ENCODE results near the gene ELP4. TPM values are rescaled to one million over a fixed set of nuclear protein-coding genes. Genes with fewer than 3 reads are reported as not detected.

The ELP4 gene
- total RNA-seq, 3 donors from 2014 or later: 22.2 to 36.1 (median 24.6) TPM

GRCh38 chr11:31620434-31620833, 110.9 kb downstream of the ELP4 start:
- H3K27me3 ChIP-seq: no peaks in the 10 kb centered on the region
- no peaks in the 10 kb centered on the region for H3K4me1 ChIP-seq
- intact Hi-C loops (cut with DNase I; ENCODE audit: low total_unique reads): loop anchor here (10.0 kb wide), 1 partner anchor 594 kb away; no protein-coding TSS in a partner anchor
- no peak for DNase-seq (ENCODE audit: low spot score in 2 of 2)
- H3K9me3 ChIP-seq: no peaks in the 10 kb centered on the region
- H3K36me3 ChIP-seq: no peaks in the 10 kb centered on the region
- no peak overlapping the region for H3K27ac ChIP-seq
- TF ChIP-seq CTCF (IDR thresholded peaks at IDR 0.05) (no peak), POLR2A (IDR thresholded peaks at IDR 0.05) (no peak), POLR2AphosphoS5 (IDR thresholded peaks at IDR 0.05) (no peak)
- H3K4me3 ChIP-seq: no peak overlapping the region

DNA sequence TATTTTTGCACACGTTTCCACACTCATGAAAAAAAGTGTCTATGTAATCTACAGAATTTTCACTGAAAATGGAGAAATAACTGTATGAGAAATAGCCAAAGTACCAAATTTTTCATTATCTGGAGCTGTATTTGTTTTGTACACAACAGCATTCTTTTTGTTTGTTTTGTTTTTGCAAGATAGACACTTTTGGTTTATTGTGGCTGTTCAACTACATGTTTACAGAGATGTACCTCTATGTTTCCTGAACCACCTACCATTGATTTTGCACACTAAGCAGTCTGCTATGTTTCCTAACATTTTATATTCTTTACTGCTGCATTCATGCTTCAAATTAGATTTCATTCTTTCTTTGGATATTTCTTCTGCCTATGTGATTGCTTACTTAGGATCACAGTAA, 116.3 kb downstream of the ELP4 start:
- Histone ChIP-seq H3K4me3 (no peak overlapping the region), H3K27ac (no peak overlapping the region), H3K27me3 (no peaks in the 10 kb centered on the region), H3K36me3 (no peaks in the 10 kb centered on the region), H3K9me3 (no peaks in the 10 kb centered on the region), H3K4me1 (no peaks in the 10 kb centered on the region)
- intact Hi-C loops (cut with DNase I; ENCODE audit: low total_unique reads): loop anchor here (10.0 kb wide), 1 partner anchor 589 kb away; no protein-coding TSS in a partner anchor
- no peak for DNase-seq (ENCODE audit: low spot score in 2 of 2)
- TF ChIP-seq POLR2AphosphoS5 (IDR thresholded peaks at IDR 0.05): no peak
- no peak for TF ChIP-seq POLR2A (IDR thresholded peaks at IDR 0.05)
- TF ChIP-seq CTCF (IDR thresholded peaks at IDR 0.05): no peak

- Histone ChIP-seq H3K27me3 (no peaks in the 10 kb centered on the region), H3K4me1 (no peaks in the 10 kb centered on the region), H3K27ac (no peak overlapping the region), H3K4me3 (no peak overlapping the region), H3K36me3 (no peaks in the 10 kb centered on the region), H3K9me3 (no peaks in the 10 kb centered on the region)
- TF ChIP-seq POLR2A (IDR thresholded peaks at IDR 0.05): no peak
- TF ChIP-seq CTCF (IDR thresholded peaks at IDR 0.05): no peak
- no peak for TF ChIP-seq POLR2AphosphoS5 (IDR thresholded peaks at IDR 0.05)
- no peak for DNase-seq (ENCODE audit: low spot score in 2 of 2)
- intact Hi-C loops (cut with DNase I; ENCODE audit: low total_unique reads): loop anchor here (10.0 kb wide), 1 partner anchor 587 kb away; no protein-coding TSS in a partner anchor
These were observed 118.5 kb downstream of the ELP4 start for GRCh38 chr11:31628111-31628510.

GRCh38 chr11:31636983-31637382, 127.4 kb downstream of the ELP4 start:
- Histone ChIP-seq H3K27me3 (no peaks in the 10 kb centered on the region), H3K4me1 (no peaks in the 10 kb centered on the region), H3K9me3 (no peaks in the 10 kb centered on the region), H3K27ac (no peak overlapping the region), H3K36me3 (no peaks in the 10 kb centered on the region), H3K4me3 (no peak overlapping the region)
- TF ChIP-seq POLR2A (IDR thresholded peaks at IDR 0.05): no peak
- TF ChIP-seq POLR2AphosphoS5 (IDR thresholded peaks at IDR 0.05): no peak
- TF ChIP-seq CTCF (IDR thresholded peaks at IDR 0.05): no peak
- intact Hi-C loops (cut with DNase I; ENCODE audit: low total_unique reads): no loop called here
- DNase-seq (ENCODE audit: low spot score in 2 of 2): no peak

- H3K36me3 ChIP-seq: no peaks in the 10 kb centered on the region
- TF ChIP-seq POLR2A (IDR thresholded peaks at IDR 0.05) (no peak), POLR2AphosphoS5 (IDR thresholded peaks at IDR 0.05) (no peak), CTCF (IDR thresholded peaks at IDR 0.05) (no peak)
- no peaks in the 10 kb centered on the region for H3K27me3 ChIP-seq
- no peaks in the 10 kb centered on the region for H3K4me1 ChIP-seq
- no peak overlapping the region for H3K27ac ChIP-seq
- no peak for DNase-seq (ENCODE audit: low spot score in 2 of 2)
- no peaks in the 10 kb centered on the region for H3K9me3 ChIP-seq
- intact Hi-C loops (cut with DNase I; ENCODE audit: low total_unique reads): no loop called here
- H3K4me3 ChIP-seq: no peak overlapping the region
These were observed 131.0 kb downstream of the ELP4 start for GRCh38 chr11:31640611-31641010.

All from breast epithelium (tissue), 4 donors.